Mammary epithelial cell (primary cell): Measurements from ENCODE around the gene PARP6.

ENCODE experiments used
- CTCF ChIP-seq, 2 donors: IDR thresholded peaks in 1 of 2; conservative IDR thresholded peaks in 1 of 2; 2 replicates each; pipeline ENCODE4 v1.5.1; 2011 to 2012; ENCODE audit warnings: inconsistent platforms in 2 of 2, low read length in 2 of 2, mild to moderate bottlenecking in 2 of 2, control low read depth in 1 of 2, low read depth in 1 of 2; ENCODE audit not compliant: insufficient read depth in 1 of 2; ENCODE audit errors: extremely low read depth in 1 of 2
- EZH2 ChIP-seq: IDR thresholded peaks from 2 replicates; pipeline ENCODE4 v1.6.1; 2012; ENCODE audit warnings: low read length, inconsistent platforms, borderline replicate concordance

GRCh38 chr15:72285402-72285801 lies 13.0 kb upstream of the PARP6 start:
- no peak for TF ChIP-seq CTCF (conservative IDR thresholded peaks at IDR 0.05 in 1 of 2, IDR thresholded peaks at IDR 0.05 in 1 of 2; ENCODE audit: extremely low read depth in 1 of 2, insufficient read depth in 1 of 2, low read depth in 1 of 2, low read length in 2 of 2)
- no peak for TF ChIP-seq EZH2
